RWPE1 (cell line): ENCODE data around the gene TBC1D4.

ENCODE experiments used
- CTCF ChIA-PET: fragments of 350-600 bp; sonication (Branson Sonifier 250); formaldehyde crosslinking; extraction: SDS; loops from one replicate; lab custom pipeline; 2021; lab: Yijun Ruan, JAX
- POLR2A ChIA-PET: fragments of 400-600 bp; formaldehyde crosslinking; extraction: SDS; loops from one replicate; lab custom pipeline; 2020; ENCODE audit warnings: antibody characterized with exemption; ENCODE audit not compliant: low non-redundant PET; lab: Yijun Ruan, JAX
- DNase-seq: peaks from one replicate; pipeline ENCODE4 v3.0.0; 2012; ENCODE audit warnings: low spot score
- H3K27ac ChIP-seq: fragments of 450-650 bp; 2 replicates; pipeline ENCODE4 v1.5.1; 2017
- CTCF ChIP-seq: fragments of 450-650 bp; conservative IDR thresholded peaks from 2 replicates; pipeline ENCODE4 v1.5.1; 2017; ENCODE audit warnings: low read depth, mild to moderate bottlenecking

TBC1D4 gene

GRCh38 chr13:75426421-75426820, 55.5 kb downstream of the TBC1D4 start:
- no peak for TF ChIP-seq CTCF
- no peak for DNase-seq
- no peak overlapping the region for H3K27ac ChIP-seq
- ChIA-PET POLR2A (no interaction called here), CTCF (no interaction called here)

GRCh38 chr13:75425216-75426009, 56.6 kb downstream of the TBC1D4 start:
- ChIA-PET POLR2A (no interaction called here), CTCF (interaction anchor here (0.5 kb wide), 1 partner anchor 41 kb away, joined by 4 read pairs; no protein-coding TSS in a partner anchor)
- no peak for DNase-seq
- H3K27ac ChIP-seq: no peak overlapping the region
- no peak for TF ChIP-seq CTCF

- ChIA-PET POLR2A (no interaction called here), CTCF (no interaction called here)
- DNase-seq: no peak
- H3K27ac ChIP-seq: no peak overlapping the region
- TF ChIP-seq CTCF: no peak
Observed at GRCh38 chr13:75423946-75424345, 58.0 kb downstream of the TBC1D4 start.

- DNase-seq: no peak
- POLR2A ChIA-PET: no interaction called here
- TF ChIP-seq CTCF: no peak
- CTCF ChIA-PET: interaction anchor here (0.6 kb wide), 1 partner anchor 105 kb away, joined by 4 read pairs; no protein-coding TSS in a partner anchor
- H3K27ac ChIP-seq: no peak overlapping the region
Observed at GRCh38 chr13:75422028-75422427, 59.9 kb downstream of the TBC1D4 start.

- POLR2A ChIA-PET: no interaction called here
- CTCF ChIA-PET: interaction anchor here (0.6 kb wide), 1 partner anchor 62 kb away, joined by 6 read pairs; no protein-coding TSS in a partner anchor
- TF ChIP-seq CTCF: no peak
- H3K27ac ChIP-seq: no peak overlapping the region
- no peak for DNase-seq
Observed at GRCh38 chr13:75421133-75421532, 60.8 kb downstream of the TBC1D4 start.

GRCh38 chr13:75419656-75420055, 62.3 kb downstream of the TBC1D4 start:
- CTCF ChIA-PET: no interaction called here
- no peak overlapping the region for H3K27ac ChIP-seq
- TF ChIP-seq CTCF: no peak
- POLR2A ChIA-PET: no interaction called here
- no peak for DNase-seq
